Breast epithelium (tissue), 3 donors: ENCODE measurements around the gene PAK1IP1.

Source experiments
- POLR2AphosphoS5 ChIP-seq, 3 donors: sonication (generic); formaldehyde crosslinking; IDR thresholded peaks; one replicate each; pipeline ENCODE4 v1.6.1; 2017; ENCODE audit warnings: antibody characterized with exemption in 3 of 3
- TF ChIP-seq, protein P1 (sequence below), 3 donors: fragments of 450-650 bp; IDR thresholded peaks; one replicate each; pipeline ENCODE4 v1.5.1; 2016 to 2017; ENCODE audit warnings: antibody characterized with exemption in 3 of 3, mild to moderate bottlenecking in 3 of 3, moderate library complexity in 3 of 3

DNA sequence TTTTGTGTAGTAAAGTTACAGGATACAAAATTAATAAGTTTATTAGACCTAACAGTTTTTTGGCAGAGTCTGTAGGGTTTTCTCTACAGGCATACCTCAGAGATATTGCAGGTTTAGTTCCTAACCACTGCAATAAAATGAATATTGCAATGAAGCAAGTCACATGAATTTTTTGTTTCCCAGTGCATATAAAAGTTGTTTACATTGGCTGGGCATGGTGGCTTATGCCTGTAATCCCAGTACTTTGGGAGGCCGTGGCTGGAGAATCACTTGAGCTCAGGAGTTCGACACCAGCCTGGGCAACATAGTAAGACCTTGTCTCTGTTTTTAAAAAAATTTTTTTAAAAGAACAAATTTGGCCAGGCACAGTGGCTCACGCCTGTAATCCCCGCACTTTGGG, 16.3 kb upstream of the PAK1IP1 start:
- TF ChIP-seq, protein P1, sequence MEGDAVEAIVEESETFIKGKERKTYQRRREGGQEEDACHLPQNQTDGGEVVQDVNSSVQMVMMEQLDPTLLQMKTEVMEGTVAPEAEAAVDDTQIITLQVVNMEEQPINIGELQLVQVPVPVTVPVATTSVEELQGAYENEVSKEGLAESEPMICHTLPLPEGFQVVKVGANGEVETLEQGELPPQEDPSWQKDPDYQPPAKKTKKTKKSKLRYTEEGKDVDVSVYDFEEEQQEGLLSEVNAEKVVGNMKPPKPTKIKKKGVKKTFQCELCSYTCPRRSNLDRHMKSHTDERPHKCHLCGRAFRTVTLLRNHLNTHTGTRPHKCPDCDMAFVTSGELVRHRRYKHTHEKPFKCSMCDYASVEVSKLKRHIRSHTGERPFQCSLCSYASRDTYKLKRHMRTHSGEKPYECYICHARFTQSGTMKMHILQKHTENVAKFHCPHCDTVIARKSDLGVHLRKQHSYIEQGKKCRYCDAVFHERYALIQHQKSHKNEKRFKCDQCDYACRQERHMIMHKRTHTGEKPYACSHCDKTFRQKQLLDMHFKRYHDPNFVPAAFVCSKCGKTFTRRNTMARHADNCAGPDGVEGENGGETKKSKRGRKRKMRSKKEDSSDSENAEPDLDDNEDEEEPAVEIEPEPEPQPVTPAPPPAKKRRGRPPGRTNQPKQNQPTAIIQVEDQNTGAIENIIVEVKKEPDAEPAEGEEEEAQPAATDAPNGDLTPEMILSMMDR (IDR thresholded peaks at IDR 0.05), result no peak
- TF ChIP-seq POLR2AphosphoS5 (IDR thresholded peaks at IDR 0.05), result no peak
